ENCODE results near the gene NFKBIE. TPM values are rescaled to one million over a fixed set of nuclear protein-coding genes. Genes with fewer than 3 reads are reported as not detected.
A peak's percentile ranks its signal among the peaks of the same experiment; 100 is the strongest.

NFKBIE gene
- total and polyA plus RNA-seq, 2 experiments from 2014 or later = 14.6 to 25.9 TPM

DNA sequence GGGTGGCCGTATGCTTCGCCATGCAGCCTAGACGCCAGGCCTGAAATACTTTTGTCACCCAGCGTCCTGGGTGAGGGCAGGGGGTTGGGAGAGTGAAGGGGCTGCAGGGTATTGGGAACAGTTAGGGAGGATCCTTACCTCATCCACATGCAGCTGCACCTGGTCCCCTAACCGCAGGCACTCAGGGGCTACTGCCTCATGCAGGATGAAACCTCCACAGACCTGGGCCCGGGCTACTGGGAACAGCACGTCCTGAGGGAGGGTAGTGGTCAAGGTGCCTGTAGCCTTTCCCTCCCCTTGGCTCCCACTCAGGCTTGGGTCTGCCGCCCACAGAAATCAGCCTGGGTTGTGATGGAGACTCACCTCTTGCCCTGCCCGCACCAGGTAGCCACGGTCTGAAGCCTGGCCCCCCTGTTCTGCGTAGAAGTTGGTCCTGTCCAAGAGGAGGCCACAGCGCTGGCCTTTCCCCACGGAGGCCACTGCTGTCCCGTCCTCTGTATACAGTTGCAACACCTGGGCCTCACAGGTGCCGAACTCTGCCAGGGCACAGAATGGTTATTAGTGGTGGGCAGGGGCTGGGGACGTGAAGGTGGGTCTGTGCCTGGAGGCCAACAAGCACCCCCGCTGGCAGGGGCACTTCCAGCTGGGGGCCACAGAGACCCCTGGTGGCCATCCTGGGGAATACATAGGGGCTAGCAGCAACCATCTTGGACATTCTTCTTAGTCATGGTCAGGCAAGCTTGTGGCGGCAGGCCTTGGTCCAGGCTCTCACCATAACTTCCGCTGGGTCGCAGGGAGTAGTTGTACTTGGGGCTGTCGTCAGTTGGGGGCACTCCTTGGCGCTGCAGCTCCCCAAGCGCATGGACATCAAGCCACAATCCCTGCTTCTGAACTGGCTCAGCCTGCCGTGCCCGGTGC, 39.2 kb upstream of the NFKBIE start:
- peaks cover 80% of the 10 kb centered on the region for H3K36me3 Mint-ChIP-seq (ENCODE audit: low read depth)
- DNase-seq (ENCODE audit: low spot score) = peak; percentile 74

DNA sequence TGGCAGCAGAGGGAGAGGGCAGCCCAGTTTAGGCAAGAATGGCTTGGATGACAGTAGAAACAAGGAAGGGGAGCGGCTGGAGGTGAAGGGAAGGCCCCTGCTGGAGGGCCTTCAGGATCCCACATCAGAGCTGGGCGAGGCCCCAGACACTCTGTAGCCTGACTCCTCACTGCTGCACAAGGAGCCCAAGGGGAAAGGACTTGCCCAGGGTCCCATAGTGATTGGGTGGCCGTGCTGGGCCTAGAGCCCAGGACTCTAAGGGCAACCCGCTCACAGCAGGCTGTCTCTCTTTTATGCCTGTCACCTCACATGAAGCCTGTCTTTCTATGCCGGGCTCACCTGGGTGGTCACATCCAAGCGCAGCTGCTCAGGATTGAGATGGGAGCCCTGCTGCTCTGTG, 38.5 kb upstream of the NFKBIE start:
- Histone ChIP-seq H2AFZ (no peak overlapping the region), H3K27ac (ENCODE audit: low read depth) (no peak overlapping the region), H3K4me1 (ENCODE audit: insufficient read depth) (no peaks in the 10 kb centered on the region), H3K27me3 (ENCODE audit: insufficient read depth) (0 out of 2 replicates have a peak, but pooled peaks cover 1% of the 10 kb centered on the region), H3K79me2 (replicated peaks; ENCODE audit: insufficient read depth) (no peaks in the 10 kb centered on the region), H3K9me2 (ENCODE audit: insufficient read depth) (no peaks in the 10 kb centered on the region), H3K36me3 (ENCODE audit: insufficient read depth) (peaks cover 11% of the 10 kb centered on the region; the same call in 1 of the 2 replicates), H3K4me2 (no peak overlapping the region), H3F3A (replicated peaks; ENCODE audit: low read depth) (peaks cover 5% of the 10 kb centered on the region; the same call in 1 of the 2 replicates), H4K20me1 (replicated peaks; ENCODE audit: insufficient read depth) (no peaks in the 10 kb centered on the region), H3K4me3 (no peak overlapping the region)
- H3K36me3 Mint-ChIP-seq (ENCODE audit: low read depth) = peaks cover 80% of the 10 kb centered on the region
- H3K27ac Mint-ChIP-seq = no peak overlapping the region; the same call in 1 of the 2 replicates
- peaks cover 10% of the 10 kb centered on the region for H3K27me3 Mint-ChIP-seq (ENCODE audit: insufficient read depth, low read depth, poor library complexity)
- H3K4me3 Mint-ChIP-seq = no peak overlapping the region
- DNase-seq (ENCODE audit: low spot score) (no peak), ATAC-seq (no peak)
- H3K4me1 Mint-ChIP-seq = peaks cover 2% of the 10 kb centered on the region; the same call in 1 of the 3 replicates
- no peaks in the 10 kb centered on the region for H3K9me3 Mint-ChIP-seq
- TF ChIP-seq STAT1 (IDR thresholded peaks at IDR 0.05; ENCODE audit: unreplicated experiment) (no peak), ETS1 (IDR thresholded peaks at IDR 0.05) (no peak), EZH2phosphoT487 (IDR thresholded peaks at IDR 0.05; ENCODE audit: unreplicated experiment) (no peak), ZNF114 (CRISPR knock-in tag; IDR thresholded peaks at IDR 0.05) (no peak), POLR2AphosphoS5 (IDR thresholded peaks at IDR 0.05; ENCODE audit: low read depth) (no peak), EZH2 (IDR thresholded peaks at IDR 0.05; ENCODE audit: low read depth, unreplicated experiment) (no peak), JUNB (IDR thresholded peaks at IDR 0.05; ENCODE audit: unreplicated experiment) (no peak), NANOG (IDR thresholded peaks at IDR 0.05; ENCODE audit: borderline replicate concordance) (no peak), CREB1 (CRISPR knock-in tag; IDR thresholded peaks at IDR 0.05; ENCODE audit: low read depth) (no peak)
- TF ChIP-seq, protein P1, sequence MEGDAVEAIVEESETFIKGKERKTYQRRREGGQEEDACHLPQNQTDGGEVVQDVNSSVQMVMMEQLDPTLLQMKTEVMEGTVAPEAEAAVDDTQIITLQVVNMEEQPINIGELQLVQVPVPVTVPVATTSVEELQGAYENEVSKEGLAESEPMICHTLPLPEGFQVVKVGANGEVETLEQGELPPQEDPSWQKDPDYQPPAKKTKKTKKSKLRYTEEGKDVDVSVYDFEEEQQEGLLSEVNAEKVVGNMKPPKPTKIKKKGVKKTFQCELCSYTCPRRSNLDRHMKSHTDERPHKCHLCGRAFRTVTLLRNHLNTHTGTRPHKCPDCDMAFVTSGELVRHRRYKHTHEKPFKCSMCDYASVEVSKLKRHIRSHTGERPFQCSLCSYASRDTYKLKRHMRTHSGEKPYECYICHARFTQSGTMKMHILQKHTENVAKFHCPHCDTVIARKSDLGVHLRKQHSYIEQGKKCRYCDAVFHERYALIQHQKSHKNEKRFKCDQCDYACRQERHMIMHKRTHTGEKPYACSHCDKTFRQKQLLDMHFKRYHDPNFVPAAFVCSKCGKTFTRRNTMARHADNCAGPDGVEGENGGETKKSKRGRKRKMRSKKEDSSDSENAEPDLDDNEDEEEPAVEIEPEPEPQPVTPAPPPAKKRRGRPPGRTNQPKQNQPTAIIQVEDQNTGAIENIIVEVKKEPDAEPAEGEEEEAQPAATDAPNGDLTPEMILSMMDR (conservative IDR thresholded peaks at IDR 0.05; ENCODE audit: low read depth in 2 of 2) = no peak

More for the DNA sequence above, 39.2 kb upstream of the NFKBIE start:
- Histone ChIP-seq H3K9me2 (ENCODE audit: insufficient read depth) (no peaks in the 10 kb centered on the region), H3K79me2 (replicated peaks; ENCODE audit: insufficient read depth) (no peaks in the 10 kb centered on the region), H3F3A (replicated peaks; ENCODE audit: low read depth) (no peaks in the 10 kb centered on the region), H3K4me2 (no peak overlapping the region), H4K20me1 (replicated peaks; ENCODE audit: insufficient read depth) (no peaks in the 10 kb centered on the region), H2AFZ (no peak overlapping the region), H3K36me3 (ENCODE audit: insufficient read depth) (peaks cover 11% of the 10 kb centered on the region; the same call in 1 of the 2 replicates), H3K27ac (ENCODE audit: low read depth) (peak overlapping the region; percentile 66; the same call in 1 of the 2 replicates), H3K4me1 (ENCODE audit: insufficient read depth) (no peaks in the 10 kb centered on the region), H3K4me3 (no peak overlapping the region), H3K27me3 (ENCODE audit: insufficient read depth) (no peaks in the 10 kb centered on the region)
- TF ChIP-seq NANOG (IDR thresholded peaks at IDR 0.05; ENCODE audit: borderline replicate concordance) (no peak), ZNF331 (CRISPR knock-in tag; IDR thresholded peaks at IDR 0.05; ENCODE audit: low read depth) (no peak), CREB1 (CRISPR knock-in tag; IDR thresholded peaks at IDR 0.05; ENCODE audit: low read depth) (no peak)
- TF ChIP-seq, protein P1 (conservative IDR thresholded peaks at IDR 0.05; ENCODE audit: low read depth in 2 of 2) = peak; percentile 83 to 88
- Mint-ChIP-seq H3K27ac (peak overlapping the region; percentile 94), H3K27me3 (ENCODE audit: insufficient read depth, low read depth, poor library complexity) (peaks cover 10% of the 10 kb centered on the region), H3K4me1 (no peaks in the 10 kb centered on the region), H3K4me3 (no peak overlapping the region), H3K9me3 (no peaks in the 10 kb centered on the region)
- peak; percentile 84 for ATAC-seq

Measured in GM23338 (cell line).